Stimulated activated CD4-positive, alpha-beta T cell treated with anti-CD3 and anti-CD28 coated beads, Interleukin-1b, Interleukin-23, amount 100 ng/mL, for 48 hours (primary cell): ENCODE measurements around the gene COG3.

Source experiments
- DNase-seq: peaks from one replicate; pipeline ENCODE4 v3.0.0-alpha.2; 2020

COG3 gene

GRCh38 chr13:45448965-45449559, 15.7 kb upstream of the COG3 start:
- DNase-seq = no peak

GRCh38 chr13:45451282-45451681, 13.5 kb upstream of the COG3 start:
- no peak for DNase-seq

GRCh38 chr13:45454204-45454603, 10.5 kb upstream of the COG3 start:
- no peak for DNase-seq

GRCh38 chr13:45456196-45456972, 8.4 kb upstream of the COG3 start:
- no peak for DNase-seq

- DNase-seq = no peak
Observed at GRCh38 chr13:45464141-45464686, 525 bp upstream of the COG3 start.

GRCh38 chr13:45466359-45466758, 1.6 kb downstream of the COG3 start:
- no peak for DNase-seq

GRCh38 chr13:45468635-45469034, 3.9 kb downstream of the COG3 start:
- no peak for DNase-seq

- DNase-seq = no peak
Observed at GRCh38 chr13:45472171-45472705, 7.5 kb downstream of the COG3 start.

GRCh38 chr13:45473627-45474026, 8.9 kb downstream of the COG3 start:
- peak; percentile 18 for DNase-seq

- no peak for DNase-seq
Observed at GRCh38 chr13:45474584-45475454, 10.1 kb downstream of the COG3 start.

- DNase-seq = no peak
Observed at GRCh38 chr13:45479661-45480060, 14.9 kb downstream of the COG3 start.

- no peak for DNase-seq
Observed at GRCh38 chr13:45481688-45482087, 16.9 kb downstream of the COG3 start.

GRCh38 chr13:45482571-45483173, 17.9 kb downstream of the COG3 start:
- no peak for DNase-seq

GRCh38 chr13:45487604-45488003, 22.9 kb downstream of the COG3 start:
- no peak for DNase-seq

GRCh38 chr13:45490068-45490467, 25.3 kb downstream of the COG3 start:
- no peak for DNase-seq

- DNase-seq = no peak
Observed at GRCh38 chr13:45492538-45492937, 27.8 kb downstream of the COG3 start.

GRCh38 chr13:45496942-45497341, 32.2 kb downstream of the COG3 start:
- DNase-seq = no peak

- DNase-seq = no peak
Observed at GRCh38 chr13:45500492-45501174, 35.9 kb downstream of the COG3 start.

GRCh38 chr13:45501175-45501526, 36.4 kb downstream of the COG3 start:
- no peak for DNase-seq

GRCh38 chr13:45503658-45504057, 38.9 kb downstream of the COG3 start:
- no peak for DNase-seq

GRCh38 chr13:45506811-45507210, 42.1 kb downstream of the COG3 start:
- no peak for DNase-seq

- no peak for DNase-seq
Observed at GRCh38 chr13:45508776-45509175, 44.0 kb downstream of the COG3 start.
